ENCODE measurements around the gene PCDHA13.
"Not testable (repeated sequence)": the region's sequence is repeated elsewhere in the genome, so short reads cannot be mapped to it uniquely, and the experiment has no call there.

PCDHA13 gene

DNA sequence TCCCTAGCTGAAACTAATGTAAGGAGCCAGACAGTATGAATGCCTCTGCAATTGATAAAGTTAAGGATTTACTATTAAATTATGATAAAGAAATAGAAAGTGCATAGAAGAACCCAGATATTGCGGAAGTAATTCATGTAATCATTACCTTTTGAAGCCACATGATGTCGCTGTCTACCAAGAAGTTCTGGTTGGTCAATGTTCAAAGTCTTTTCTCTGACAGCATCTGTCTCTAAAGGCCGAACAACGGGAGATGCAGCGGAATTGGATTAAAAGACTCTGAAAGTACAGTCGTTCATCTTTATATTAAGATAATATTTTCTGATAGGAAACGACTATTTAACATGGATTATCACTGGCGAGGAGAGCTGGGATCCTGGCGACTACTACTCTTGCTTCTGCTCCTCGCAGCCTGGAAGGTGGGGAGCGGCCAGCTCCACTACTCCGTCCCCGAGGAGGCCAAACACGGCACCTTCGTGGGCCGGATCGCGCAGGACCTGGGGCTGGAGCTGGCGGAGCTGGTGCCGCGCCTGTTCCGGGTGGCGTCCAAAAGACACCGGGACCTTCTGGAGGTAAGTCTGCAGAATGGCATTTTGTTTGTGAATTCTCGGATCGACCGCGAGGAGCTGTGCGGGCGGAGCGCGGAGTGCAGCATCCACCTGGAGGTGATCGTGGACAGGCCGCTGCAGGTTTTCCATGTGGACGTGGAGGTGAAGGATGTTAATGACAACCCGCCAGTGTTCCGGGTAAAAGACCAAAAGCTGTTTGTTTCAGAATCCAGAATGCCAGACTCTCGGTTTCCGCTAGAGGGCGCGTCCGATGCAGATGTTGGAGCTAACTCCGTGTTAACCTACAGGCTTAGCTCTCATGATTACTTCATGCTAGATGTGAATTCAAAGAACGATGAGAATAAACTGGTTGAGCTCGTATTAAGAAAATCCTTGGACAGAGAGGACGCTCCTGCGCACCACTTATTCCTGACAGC is 40.7 kb upstream of the PCDHA13 start, which contains the start of gene PCDHA8:
PCDHA8 (plus strand) TSS at position 210 of the 985 bp plus-strand sequence; CDS start at position 345, 135 bp downstream.
- TF ChIP-seq, protein P1, sequence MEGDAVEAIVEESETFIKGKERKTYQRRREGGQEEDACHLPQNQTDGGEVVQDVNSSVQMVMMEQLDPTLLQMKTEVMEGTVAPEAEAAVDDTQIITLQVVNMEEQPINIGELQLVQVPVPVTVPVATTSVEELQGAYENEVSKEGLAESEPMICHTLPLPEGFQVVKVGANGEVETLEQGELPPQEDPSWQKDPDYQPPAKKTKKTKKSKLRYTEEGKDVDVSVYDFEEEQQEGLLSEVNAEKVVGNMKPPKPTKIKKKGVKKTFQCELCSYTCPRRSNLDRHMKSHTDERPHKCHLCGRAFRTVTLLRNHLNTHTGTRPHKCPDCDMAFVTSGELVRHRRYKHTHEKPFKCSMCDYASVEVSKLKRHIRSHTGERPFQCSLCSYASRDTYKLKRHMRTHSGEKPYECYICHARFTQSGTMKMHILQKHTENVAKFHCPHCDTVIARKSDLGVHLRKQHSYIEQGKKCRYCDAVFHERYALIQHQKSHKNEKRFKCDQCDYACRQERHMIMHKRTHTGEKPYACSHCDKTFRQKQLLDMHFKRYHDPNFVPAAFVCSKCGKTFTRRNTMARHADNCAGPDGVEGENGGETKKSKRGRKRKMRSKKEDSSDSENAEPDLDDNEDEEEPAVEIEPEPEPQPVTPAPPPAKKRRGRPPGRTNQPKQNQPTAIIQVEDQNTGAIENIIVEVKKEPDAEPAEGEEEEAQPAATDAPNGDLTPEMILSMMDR (IDR thresholded peaks at IDR 0.05), result no peak
- peaks cover 0 to 33% (median 32%) of the 10 kb centered on the region in 3 donors for H3K9me3 ChIP-seq
- intact Hi-C loops (cut with DNase I; ENCODE audit: low total_unique reads), result no loop called here
- no peak within 1 kb of the TSS for H3K4me3 ChIP-seq
- no peaks in the 10 kb centered on the region for H3K36me3 ChIP-seq
- no peak within 1 kb of the TSS for H3K27ac ChIP-seq
- DNase-seq, result no peak
- H3K27me3 ChIP-seq, result peaks cover 0 to 4% of the 10 kb centered on the region in 2 donors
- H3K4me1 ChIP-seq, result no peaks in the 10 kb centered on the region

DNA sequence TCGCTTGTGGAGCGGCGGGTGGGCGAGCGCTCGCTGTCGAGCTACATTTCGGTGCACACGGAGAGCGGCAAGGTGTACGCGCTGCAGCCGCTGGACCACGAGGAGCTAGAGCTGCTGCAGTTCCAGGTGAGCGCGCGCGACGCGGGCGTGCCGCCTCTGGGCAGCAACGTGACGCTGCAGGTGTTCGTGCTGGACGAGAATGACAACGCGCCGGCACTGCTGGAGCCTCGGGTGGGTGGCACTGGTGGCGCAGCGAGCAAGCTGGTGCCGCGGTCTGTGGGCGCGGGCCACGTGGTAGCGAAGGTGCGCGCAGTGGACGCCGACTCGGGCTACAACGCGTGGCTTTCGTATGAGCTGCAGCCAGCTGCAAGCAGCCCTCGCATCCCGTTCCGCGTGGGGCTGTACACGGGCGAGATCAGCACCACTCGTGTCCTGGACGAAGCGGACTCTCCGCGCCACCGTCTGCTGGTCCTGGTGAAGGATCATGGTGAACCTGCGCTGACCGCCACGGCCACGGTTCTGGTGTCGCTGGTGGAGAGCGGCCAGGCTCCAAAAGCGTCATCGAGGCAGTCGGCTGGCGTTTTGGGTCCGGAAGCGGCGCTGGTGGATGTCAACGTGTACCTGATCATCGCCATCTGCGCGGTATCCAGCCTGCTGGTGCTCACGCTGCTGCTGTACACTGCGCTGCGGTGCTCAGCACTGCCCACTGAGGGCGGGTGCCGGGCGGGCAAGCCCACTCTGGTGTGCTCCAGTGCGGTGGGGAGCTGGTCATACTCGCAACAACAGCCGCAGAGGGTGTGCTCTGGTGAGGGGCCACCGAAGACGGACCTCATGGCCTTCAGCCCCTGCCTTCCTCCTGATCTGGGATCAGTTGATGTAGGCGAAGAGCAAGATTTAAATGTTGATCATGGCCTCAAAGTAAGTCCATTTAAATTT is 38.9 kb upstream of the PCDHA13 start:
- Histone ChIP-seq H3K27ac (no peak overlapping the region), H3K4me1 (no peaks in the 10 kb centered on the region), H3K4me3 (no peak overlapping the region), H3K9me3 (peaks cover 0 to 40% (median 38%) of the 10 kb centered on the region in 3 donors), H3K36me3 (no peaks in the 10 kb centered on the region), H3K27me3 (peaks cover 0 to 4% of the 10 kb centered on the region in 2 donors)
- DNase-seq, result no peak
- intact Hi-C loops (cut with DNase I; ENCODE audit: low total_unique reads), result no loop called here
- TF ChIP-seq, protein P1 (IDR thresholded peaks at IDR 0.05), result no peak

DNA sequence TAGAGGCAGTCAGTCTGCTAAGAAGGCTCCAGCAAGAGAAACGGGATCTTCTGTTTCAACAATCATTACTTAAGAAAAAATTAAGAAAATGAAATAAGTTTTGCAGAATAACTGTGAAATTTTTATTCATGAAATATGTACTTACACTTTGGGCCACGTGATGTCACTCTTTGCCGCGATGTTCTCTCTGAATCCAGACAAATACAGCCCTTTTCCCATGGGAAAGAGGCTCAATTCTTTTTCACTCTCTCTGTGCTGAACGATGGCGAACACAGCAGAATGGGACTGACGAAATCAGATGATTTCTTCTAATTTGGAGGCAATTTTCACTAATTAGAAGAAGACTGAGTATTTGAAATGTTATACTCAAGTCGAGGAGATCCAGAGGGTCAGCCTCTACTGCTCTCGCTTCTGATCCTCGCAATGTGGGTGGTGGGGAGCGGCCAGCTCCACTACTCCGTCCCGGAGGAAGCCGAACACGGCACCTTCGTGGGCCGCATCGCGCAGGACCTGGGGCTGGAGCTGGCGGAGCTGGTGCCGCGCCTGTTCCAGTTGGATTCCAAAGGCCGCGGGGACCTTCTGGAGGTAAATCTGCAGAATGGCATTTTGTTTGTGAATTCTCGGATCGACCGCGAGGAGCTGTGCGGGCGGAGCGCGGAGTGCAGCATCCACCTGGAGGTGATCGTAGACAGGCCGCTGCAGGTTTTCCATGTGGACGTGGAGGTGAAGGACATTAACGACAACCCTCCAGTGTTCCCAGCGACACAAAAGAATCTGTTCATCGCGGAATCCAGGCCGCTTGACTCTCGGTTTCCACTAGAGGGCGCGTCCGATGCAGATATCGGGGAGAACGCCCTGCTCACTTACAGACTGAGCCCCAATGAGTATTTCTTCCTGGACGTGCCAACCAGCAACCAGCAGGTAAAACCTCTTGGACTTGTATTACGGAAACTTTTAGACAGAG is 33.5 kb upstream of the PCDHA13 start, which contains the start of gene PCDHA9:
PCDHA9 (plus strand) TSS at position 244 of the 964 bp plus-strand sequence; CDS start at position 358, 114 bp downstream.
- DNase-seq; H3K36me3 ChIP-seq; H3K4me3 ChIP-seq; H3K27ac ChIP-seq; intact Hi-C loops (cut with DNase I; ENCODE audit: low total_unique reads); H3K4me1 ChIP-seq; H3K27me3 ChIP-seq: not testable (repeated sequence)
- H3K9me3 ChIP-seq, result peaks cover 4 to 52% (median 26%) of the 10 kb centered on the region in 3 donors

DNA sequence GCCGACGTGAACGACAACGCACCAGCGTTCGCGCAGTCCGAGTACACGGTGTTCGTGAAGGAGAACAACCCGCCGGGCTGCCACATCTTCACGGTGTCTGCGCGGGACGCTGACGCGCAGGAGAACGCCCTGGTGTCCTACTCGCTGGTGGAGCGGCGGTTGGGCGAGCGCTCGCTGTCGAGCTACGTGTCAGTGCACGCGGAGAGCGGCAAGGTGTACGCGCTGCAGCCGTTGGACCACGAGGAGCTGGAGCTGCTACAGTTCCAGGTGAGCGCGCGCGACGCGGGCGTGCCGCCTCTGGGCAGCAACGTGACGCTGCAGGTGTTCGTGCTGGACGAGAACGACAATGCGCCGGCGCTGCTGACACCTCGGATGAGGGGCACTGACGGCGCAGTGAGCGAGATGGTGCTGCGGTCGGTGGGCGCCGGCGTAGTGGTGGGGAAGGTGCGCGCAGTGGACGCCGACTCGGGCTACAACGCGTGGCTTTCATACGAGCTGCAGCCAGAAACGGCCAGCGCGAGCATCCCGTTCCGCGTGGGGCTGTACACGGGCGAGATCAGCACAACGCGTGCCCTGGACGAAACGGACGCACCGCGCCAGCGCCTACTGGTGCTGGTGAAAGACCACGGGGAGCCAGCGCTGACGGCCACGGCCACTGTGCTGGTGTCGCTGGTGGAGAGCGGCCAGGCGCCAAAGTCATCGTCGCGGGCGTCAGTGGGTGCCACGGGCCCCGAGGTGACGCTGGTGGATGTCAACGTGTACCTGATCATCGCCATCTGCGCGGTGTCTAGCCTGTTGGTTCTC is 31.9 kb upstream of the PCDHA13 start:
- H3K27ac ChIP-seq; H3K27me3 ChIP-seq; intact Hi-C loops (cut with DNase I; ENCODE audit: low total_unique reads); H3K4me1 ChIP-seq; H3K4me3 ChIP-seq; H3K36me3 ChIP-seq; DNase-seq: not testable (repeated sequence)
- peaks cover 4 to 52% (median 25%) of the 10 kb centered on the region in 3 donors for H3K9me3 ChIP-seq

DNA sequence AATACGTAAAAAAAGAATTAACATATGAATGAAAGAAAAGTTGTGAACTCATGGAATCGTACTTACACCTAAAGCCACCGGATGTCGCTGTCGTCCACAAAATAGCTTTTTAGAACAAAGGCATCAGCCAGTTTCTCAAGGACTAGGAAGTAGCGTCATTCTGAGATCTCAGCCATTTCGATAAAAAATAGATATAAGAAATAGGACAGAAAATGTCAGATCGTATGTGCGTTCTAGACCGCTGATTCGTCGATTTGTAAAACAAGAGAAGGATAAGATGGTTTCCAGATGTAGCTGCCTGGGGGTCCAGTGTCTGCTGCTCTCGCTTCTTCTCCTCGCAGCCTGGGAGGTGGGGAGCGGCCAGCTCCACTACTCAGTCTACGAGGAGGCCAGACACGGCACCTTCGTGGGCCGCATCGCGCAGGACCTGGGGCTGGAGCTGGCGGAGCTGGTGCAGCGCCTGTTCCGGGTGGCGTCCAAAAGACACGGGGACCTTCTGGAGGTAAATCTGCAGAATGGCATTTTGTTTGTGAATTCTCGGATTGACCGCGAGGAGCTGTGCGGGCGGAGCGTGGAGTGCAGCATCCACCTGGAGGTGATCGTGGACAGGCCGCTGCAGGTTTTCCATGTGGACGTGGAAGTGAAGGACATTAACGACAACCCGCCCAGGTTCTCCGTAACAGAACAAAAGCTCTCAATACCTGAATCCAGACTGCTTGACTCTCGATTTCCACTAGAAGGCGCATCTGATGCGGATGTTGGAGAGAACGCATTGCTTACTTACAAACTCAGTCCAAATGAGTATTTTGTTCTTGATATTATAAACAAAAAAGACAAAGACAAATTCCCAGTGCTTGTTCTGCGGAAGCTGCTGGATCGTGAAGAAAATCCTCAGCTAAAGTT is 25.9 kb upstream of the PCDHA13 start, which contains the start of gene PCDHA10:
PCDHA10 (plus strand) TSS at position 126 of the 903 bp plus-strand sequence; CDS start at position 278, 152 bp downstream.
- no peak for DNase-seq
- no peak within 1 kb of the TSS for H3K27ac ChIP-seq
- H3K36me3 ChIP-seq, result no peaks in the 10 kb centered on the region
- no peaks in the 10 kb centered on the region for H3K4me1 ChIP-seq
- H3K4me3 ChIP-seq, result no peak within 1 kb of the TSS
- TF ChIP-seq, protein P1 (IDR thresholded peaks at IDR 0.05), result no peak
- peaks cover 0 to 5% of the 10 kb centered on the region in 2 donors for H3K27me3 ChIP-seq
- peaks cover 0 to 47% (median 26%) of the 10 kb centered on the region in 3 donors for H3K9me3 ChIP-seq
- intact Hi-C loops (cut with DNase I; ENCODE audit: low total_unique reads), result no loop called here
